NCI-H226 (cell line): ENCODE results near the gene PTPRT.

ENCODE experiments used
- DNase-seq: peaks from one replicate; pipeline ENCODE4 v3.0.0-alpha.2; 2015

PTPRT gene

DNA sequence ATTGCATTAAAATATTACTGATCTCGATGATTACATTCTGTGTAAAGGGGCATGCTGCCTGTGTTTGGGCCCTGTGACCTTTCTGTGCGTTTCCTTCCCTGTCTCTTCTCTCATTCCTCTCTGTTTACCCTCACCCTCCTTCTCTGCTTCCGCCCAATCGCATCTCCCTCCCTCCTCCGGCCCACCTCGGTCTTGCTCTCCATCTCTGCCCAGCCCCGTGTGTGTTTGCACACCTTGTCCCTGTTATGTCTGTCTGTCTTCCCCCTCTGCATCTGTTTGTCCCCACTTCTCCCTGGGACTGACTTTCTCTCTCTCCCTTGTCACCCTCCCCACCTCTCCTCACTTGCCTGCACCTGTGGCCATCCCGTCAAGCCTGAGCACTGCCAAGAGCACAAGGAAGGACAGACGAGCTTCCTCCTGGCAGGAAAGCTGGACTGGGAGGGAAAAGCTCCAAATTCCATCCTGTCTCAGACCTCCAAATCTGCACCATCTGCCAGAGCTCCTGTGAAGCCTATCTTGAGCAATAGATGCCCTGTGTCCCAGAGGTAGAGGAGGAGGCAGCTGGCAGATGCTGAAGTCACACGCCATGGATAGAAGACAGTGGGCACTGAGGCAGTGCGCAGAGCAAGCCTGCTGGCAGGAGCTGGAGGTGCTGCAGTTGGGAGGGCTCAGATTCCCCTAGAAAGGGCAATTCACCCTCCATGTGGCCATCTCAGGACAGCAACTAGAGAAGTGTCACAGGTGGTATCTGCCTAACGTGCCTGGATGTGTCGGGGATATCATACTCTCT is 172.3 kb downstream of the PTPRT start:
- DNase-seq: no peak

DNA sequence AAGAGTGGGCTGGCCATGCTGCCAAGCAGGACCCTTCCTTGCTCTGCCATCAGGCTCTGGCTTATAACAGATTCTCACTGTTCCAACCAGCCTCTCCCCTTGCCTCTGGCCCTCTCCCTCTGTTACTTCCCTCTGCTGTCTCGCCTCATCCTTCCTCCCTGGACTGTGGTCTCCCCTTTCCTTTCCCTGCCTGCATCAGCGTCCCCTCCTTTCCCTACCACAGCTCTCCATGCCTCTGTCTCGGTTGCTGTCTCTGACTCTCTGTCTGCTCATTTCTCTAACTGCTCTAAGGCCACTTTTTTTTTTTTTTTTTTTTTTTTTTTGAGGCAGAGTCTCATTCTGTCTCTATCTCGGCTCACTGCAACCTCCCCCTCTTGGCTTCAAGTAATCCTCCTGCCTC is 173.4 kb downstream of the PTPRT start:
- no peak for DNase-seq

DNA sequence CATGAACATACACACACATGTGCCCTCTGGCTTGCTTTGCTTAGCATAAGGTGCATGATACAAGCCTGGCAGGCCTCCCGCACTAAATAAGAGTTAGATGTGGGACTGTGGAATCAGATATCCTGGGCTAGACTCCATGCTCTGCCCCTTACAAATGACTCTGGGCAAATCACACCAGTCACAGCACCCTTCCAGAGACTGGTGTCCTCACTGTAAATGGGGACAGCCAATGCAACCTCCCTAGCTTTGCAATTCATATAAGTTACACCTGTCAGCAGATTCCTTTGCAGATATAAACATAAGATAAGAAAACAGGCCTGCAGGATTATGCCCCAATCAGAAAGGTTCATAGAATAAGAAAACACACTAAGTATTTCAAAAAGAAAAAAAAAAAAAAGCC is 174.1 kb downstream of the PTPRT start:
- no peak for DNase-seq

- no peak for DNase-seq
Observed at GRCh38 chr20:43014206-43014605, 175.5 kb downstream of the PTPRT start.

- DNase-seq: no peak
Observed at GRCh38 chr20:43011491-43011890, 178.2 kb downstream of the PTPRT start.

GRCh38 chr20:43009532-43009931 is 180.2 kb downstream of the PTPRT start:
- DNase-seq: no peak

DNA sequence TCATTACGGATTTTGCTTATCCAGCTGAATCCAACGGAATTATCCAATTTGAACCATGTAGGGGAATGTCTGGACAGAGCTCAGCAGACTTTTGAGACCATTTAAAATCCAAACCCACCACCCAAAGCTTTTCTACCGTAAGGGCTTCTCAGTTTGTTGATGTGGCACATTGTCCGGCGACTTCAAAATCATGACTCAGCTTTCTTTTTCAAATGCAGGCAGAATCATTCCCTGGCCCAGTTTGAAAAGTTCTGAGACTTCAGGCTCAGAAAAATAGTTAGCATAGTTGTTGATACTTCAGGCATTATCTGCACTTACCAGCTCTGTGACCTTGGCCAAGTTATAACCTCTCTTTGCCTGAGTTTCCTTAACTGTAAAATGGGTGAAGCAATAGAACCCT is 182.2 kb downstream of the PTPRT start:
- DNase-seq: no peak

DNA sequence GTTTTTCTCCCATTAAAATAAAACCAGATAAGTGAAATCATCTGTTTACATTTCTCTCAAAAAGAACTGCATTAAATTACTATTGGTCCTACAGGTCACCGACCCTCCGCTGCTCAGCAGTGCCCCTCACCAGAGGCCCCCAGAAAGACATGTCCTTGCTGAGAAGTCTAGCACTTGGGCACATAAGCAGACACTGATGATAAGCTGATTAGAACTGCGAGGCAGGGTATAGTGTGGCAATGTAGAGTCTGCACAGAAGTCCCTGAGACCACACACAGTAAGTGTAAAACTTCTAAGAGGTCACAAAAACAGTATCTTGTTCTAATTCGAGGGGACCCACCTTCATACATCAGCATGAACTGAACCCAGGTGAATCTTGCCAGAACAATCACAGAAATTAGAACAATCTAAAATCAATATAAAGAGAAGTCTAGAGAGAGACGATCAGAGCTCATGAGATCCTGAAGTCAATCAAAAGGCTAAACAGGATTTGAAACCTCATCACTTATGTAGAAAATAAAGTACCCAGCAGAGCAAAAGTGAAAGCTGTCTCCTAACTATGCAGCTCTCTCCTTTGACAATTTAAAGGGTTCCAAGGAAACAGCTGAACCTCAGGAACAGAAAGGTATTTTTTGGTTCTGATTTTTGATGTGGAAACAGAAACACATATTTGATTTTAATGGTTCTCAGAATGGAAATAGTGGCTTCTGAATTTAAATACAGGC is 182.9 kb downstream of the PTPRT start:
- no peak for DNase-seq

DNA sequence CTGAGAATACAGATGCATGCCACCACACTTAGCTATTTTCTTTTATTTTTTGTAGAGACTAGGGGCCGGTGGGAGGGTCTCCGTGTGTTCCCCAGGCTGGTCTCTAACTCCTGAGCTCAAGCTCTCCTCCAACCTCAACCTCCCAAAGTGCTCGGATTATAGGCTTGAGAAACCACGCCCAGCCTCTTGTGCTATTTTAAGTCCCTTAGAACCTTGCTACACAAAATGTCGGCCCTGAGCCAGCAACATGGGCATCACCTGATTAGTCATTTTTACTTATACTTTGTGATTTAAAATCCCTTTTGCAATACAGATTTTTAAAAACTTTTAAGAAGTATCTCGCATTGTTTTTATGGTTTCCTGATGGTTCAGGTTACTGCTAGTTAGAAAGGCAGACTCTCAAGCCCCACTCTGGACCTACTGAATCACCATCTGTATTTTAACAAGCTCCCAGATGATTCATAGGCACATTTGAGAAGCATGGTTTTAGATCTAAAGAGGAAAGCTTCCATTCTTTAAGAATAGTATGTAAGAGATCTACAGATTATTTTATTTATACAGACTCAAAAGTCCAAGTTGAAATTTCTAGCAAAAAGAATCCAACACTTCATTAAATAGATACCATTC is 186.3 kb downstream of the PTPRT start:
- DNase-seq: no peak

- no peak for DNase-seq
Observed at GRCh38 chr20:42996141-42996540, 193.6 kb downstream of the PTPRT start.

DNA sequence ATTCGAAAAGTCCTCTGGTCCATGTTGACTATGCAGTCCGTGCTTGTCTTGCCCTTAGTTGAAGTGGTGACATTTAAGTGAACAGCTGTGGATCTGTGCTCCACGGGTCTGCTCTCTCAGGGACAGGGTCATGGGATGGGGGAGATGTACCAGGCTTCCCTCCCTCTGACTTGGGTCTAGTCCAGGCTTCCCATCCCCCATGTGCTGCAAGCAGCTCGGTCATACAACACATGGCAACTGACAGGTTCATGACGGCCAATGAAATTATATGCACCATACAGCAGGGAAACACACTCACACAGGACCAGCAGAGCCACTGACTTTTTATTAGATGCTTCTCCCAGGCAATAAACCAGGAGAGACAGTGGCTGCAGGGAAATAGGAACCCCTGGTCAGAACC is 201.4 kb downstream of the PTPRT start:
- no peak for DNase-seq

- no peak for DNase-seq
Observed at GRCh38 chr20:42987376-42988114, 202.2 kb downstream of the PTPRT start.

- DNase-seq: no peak
Observed at GRCh38 chr20:42986143-42986773, 203.4 kb downstream of the PTPRT start.

GRCh38 chr20:42985628-42986027 is 204.1 kb downstream of the PTPRT start:
- DNase-seq: no peak

- DNase-seq: no peak
Observed at GRCh38 chr20:42982218-42982617, 207.5 kb downstream of the PTPRT start.

GRCh38 chr20:42981253-42981652 is 208.5 kb downstream of the PTPRT start:
- DNase-seq: no peak

DNA sequence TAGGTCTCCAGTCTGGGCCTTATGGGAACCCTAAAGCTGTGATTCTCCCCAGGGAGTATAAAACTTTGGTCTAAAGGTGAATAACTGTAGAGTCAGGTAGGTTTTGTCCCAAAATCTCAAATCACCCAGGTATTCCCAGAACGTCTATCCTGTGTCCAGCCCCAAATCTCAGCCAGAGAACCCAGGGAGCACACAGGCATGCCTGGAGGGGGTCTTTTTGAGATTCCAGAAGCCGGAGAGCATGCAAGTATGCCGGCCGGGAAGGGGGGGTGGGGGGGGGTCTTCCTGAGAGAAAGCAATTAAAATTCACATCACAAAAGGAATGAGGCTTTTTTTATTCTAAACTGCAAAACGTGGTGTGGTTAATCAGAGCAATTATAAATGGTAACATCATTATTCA is 210.0 kb downstream of the PTPRT start:
- DNase-seq: no peak

- no peak for DNase-seq
Observed at GRCh38 chr20:42978184-42978974, 211.3 kb downstream of the PTPRT start.

DNA sequence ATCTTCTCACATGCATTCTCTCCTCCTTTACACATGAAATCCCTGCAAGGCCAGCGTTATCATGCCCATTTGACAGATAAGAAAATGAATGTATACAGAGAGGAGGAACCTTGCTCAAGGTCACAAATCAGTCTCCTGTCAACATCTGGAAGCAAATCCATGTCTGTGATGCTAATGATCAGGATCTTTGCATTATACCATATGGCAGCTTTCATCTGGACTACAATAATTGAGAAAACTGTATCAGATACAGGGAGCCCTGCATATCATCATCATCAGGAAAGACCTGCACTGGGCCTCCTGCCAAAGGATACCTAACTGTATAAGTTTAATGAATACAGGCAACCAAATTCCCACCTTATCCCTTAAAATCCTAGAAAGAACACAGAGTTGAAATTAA is 213.7 kb downstream of the PTPRT start:
- DNase-seq: no peak

DNA sequence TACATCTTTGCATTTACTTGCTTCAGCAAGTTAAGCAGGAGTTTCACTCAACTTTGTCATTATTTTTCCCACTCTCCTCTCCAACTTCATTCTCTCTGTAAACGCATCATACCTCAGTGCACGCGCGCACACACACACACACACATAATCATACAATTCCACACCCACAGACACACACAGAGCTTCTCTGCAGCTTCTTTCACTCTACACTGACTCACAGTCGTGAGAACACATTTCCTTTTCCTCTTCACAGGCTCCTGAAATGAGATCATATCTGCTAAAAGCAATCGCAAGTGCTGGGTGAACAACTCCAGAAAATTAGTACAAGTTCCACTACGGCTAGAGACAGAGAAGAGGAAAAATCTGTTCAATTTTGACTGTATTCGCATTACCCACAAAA is 215.4 kb downstream of the PTPRT start:
- no peak for DNase-seq

DNA sequence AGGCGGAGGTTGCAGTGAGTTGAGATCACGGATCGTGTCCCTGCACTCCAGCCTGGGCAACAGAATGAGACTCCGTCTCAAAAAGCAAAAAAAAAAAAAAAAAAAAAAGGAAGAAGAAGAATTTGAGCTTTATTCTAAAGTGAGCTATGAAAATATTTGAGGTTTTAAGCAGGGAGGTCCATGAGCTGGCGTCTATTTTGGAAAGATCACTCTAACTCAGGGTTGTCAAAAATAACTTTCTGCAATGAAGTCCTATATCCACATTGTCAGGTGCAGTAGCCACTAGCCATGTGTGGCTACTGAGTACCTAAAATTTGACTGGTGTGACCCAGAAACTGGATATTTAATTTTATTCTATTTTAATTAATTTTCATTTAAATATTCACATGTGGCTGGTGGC is 217.1 kb downstream of the PTPRT start:
- DNase-seq: no peak

GRCh38 chr20:42968746-42969145 is 221.0 kb downstream of the PTPRT start:
- DNase-seq: no peak
